ENCODE measurements around the gene ADGRL1. TPM values are rescaled to one million over a fixed set of nuclear protein-coding genes. Genes with fewer than 3 reads are reported as not detected.

Gene ADGRL1
- total RNA-seq, 2 experiments from 2014 or later: 22.2 to 23.9 TPM

DNA sequence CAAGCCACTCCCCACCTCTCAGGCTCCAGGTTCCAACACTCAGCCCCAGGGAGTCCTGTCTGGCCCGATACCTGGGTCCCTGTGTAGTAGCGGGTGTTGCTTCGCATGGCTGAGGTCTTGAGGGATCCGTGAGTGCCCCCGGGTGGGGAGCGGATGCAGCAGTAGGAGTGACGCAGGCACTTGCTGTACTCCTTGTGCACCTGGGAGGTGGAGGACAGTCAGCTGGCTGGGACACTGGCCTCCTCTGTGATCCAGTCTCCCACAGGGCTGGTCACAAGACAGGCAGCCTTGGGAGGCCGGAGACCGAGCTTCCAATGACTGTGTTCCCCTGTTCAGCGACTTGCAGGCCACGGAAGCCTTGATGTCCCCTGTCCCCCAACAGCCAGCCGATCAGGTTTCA, 53.3 kb downstream of the ADGRL1 start:
- H3K27ac Mint-ChIP-seq: peak overlapping the region; percentile 48
- H3K4me1 ChIP-seq (ENCODE audit: insufficient read depth, low read length): peaks cover 40% of the 10 kb centered on the region

DNA sequence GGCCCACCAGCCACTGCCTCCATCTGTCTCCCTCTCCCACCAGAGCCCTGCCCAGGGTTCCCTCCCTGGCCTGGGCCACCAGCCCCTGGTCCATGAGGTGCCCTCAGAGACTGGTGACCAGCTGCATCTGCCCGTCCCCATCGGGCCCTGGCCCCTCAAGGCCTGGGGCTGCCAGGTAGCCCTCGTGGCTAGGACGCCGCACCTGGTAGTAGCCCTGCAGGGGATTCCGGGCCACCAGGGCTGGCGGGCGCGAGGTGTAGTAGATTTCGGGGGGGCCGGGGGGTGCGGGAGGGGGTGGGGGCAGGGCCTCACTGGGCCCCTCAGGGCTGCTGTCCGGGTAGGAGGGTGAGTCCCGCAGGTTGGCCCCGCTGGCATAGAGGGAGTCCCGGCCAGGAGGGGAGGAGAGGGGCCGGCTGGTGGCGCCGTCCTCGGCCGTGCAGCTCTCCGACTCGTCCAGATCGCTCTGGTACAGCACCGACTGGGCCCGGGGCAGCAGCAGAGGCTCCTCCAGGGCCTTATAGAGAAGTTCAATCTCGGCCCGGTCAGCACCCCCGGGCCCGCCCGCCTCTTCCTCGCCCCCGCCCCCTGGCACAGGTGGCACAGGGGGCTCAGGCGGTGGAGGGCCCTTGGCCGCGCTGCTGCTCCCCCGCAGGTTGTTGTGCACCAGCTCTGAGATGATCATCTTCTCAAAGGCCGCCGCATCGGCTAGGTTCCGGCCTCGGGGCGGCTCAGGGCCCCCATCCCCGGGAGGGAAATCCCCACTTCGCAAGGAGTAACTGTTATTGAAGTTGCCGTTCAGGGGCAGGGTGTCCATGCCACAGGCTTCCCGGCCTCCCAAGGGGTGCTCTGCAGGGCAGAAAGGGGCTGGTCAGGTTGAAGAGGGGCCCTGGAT, 55.0 kb downstream of the ADGRL1 start:
- H3K36me3 ChIP-seq (ENCODE audit: insufficient read depth, low read length): peaks cover 15% of the 10 kb centered on the region
- Mint-ChIP-seq H3K36me3 (ENCODE audit: low read depth) (peaks cover 23% of the 10 kb centered on the region), H3K9me3 (no peaks in the 10 kb centered on the region), H3K4me1 (ENCODE audit: low read depth) (peaks cover 29% of the 10 kb centered on the region), H3K27me3 (no peaks in the 10 kb centered on the region), H3K27ac (peak overlapping the region; percentile 99), H3K4me3 (no peak overlapping the region)
- H3K27ac ChIP-seq (ENCODE audit: low read depth in 1 of 2, low read length in 2 of 2): peak overlapping the region; percentile 84 to 94
- POLR2A ChIA-PET: interaction anchor here (1.5 to 5.3 kb wide), 2 partner anchors 13 to 204 kb away, joined by 3 to 52 read pairs; partner anchors contain the start of gene ASF1B
- TF ChIP-seq, protein P1, sequence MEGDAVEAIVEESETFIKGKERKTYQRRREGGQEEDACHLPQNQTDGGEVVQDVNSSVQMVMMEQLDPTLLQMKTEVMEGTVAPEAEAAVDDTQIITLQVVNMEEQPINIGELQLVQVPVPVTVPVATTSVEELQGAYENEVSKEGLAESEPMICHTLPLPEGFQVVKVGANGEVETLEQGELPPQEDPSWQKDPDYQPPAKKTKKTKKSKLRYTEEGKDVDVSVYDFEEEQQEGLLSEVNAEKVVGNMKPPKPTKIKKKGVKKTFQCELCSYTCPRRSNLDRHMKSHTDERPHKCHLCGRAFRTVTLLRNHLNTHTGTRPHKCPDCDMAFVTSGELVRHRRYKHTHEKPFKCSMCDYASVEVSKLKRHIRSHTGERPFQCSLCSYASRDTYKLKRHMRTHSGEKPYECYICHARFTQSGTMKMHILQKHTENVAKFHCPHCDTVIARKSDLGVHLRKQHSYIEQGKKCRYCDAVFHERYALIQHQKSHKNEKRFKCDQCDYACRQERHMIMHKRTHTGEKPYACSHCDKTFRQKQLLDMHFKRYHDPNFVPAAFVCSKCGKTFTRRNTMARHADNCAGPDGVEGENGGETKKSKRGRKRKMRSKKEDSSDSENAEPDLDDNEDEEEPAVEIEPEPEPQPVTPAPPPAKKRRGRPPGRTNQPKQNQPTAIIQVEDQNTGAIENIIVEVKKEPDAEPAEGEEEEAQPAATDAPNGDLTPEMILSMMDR (IDR thresholded peaks at IDR 0.05): no peak
- DNase-seq: no peak
- intact Hi-C loops (cut with DNase I, micrococcal nuclease): no loop called here
- no peaks in the 10 kb centered on the region for H3K27me3 ChIP-seq (ENCODE audit: control insufficient read depth in 1 of 2, insufficient read depth in 2 of 2, low read length in 2 of 2)
- CTCF ChIA-PET: interaction anchor here (0.8 to 1.8 kb wide), 3 partner anchors 14 to 78 kb away, joined by 3 to 10 read pairs (median 3); partner anchors contain the start of gene ASF1B
- ATAC-seq (ENCODE audit: poor library complexity): no peak
- H3K4me3 ChIP-seq (ENCODE audit: low read length): no peak overlapping the region
- H3K9me3 ChIP-seq (ENCODE audit: control insufficient read depth in 1 of 2, insufficient read depth in 1 of 2, low read length in 2 of 2): no peaks in the 10 kb centered on the region
- peaks cover 40% of the 10 kb centered on the region for H3K4me1 ChIP-seq (ENCODE audit: insufficient read depth, low read length)

More for the DNA sequence above, 53.3 kb downstream of the ADGRL1 start:
- ATAC-seq (ENCODE audit: poor library complexity) (no peak), DNase-seq (no peak)
- POLR2A ChIA-PET: interaction anchor here (1.8 kb wide), 1 partner anchor 16 kb away, joined by 4 read pairs; the partner anchor contains the start of gene ASF1B
- CTCF ChIA-PET: no interaction called here
- Histone ChIP-seq H3K36me3 (ENCODE audit: insufficient read depth, low read length) (peaks cover 28% of the 10 kb centered on the region), H3K27me3 (ENCODE audit: control insufficient read depth in 1 of 2, insufficient read depth in 2 of 2, low read length in 2 of 2) (no peaks in the 10 kb centered on the region), H3K4me3 (ENCODE audit: low read length) (no peak overlapping the region), H3K27ac (ENCODE audit: low read depth in 1 of 2, low read length in 2 of 2) (no peak overlapping the region), H3K9me3 (ENCODE audit: control insufficient read depth in 1 of 2, insufficient read depth in 1 of 2, low read length in 2 of 2) (no peaks in the 10 kb centered on the region)
- Mint-ChIP-seq H3K4me1 (ENCODE audit: low read depth) (peaks cover 25% of the 10 kb centered on the region), H3K4me3 (no peak overlapping the region), H3K27me3 (no peaks in the 10 kb centered on the region), H3K9me3 (no peaks in the 10 kb centered on the region), H3K36me3 (ENCODE audit: low read depth) (peaks cover 33% of the 10 kb centered on the region)
- TF ChIP-seq, protein P1 (IDR thresholded peaks at IDR 0.05): no peak
- intact Hi-C loops (cut with DNase I, micrococcal nuclease): no loop called here

DNA sequence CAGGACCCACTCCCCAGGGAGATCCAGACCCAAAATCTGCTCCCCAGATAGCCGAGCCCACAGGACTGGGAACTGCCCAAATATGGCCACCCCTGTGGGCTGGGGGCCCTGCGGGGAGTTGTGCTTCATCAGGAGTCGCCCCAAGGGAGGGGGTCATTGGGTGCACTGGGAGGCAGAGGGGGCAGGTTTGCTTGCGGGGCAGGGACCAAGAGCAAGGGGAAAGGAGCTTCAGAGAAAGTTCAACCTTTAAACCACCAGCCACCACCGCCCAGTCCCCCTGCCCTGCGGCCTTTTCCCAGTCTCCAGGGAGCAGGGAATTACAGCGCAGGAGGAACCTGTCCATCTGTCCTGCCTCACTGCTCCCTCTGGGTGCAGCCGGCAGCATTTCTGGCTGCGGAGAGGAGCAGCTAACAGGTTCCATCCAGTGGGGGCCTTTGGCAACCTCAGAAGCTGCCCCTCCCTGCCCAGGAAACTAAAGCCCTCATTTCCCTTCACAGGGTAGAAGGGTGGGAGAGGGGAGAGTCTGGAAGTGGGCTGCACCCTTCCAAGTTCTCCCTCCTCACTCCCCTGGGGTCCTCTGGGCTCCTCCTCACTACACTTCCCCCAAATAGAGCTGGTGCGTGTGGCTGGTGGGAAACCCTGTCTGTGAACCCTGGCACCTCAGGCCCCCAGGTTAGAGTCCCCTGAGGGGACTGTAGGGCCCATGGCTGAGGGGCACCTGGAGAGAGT, 55.8 kb downstream of the ADGRL1 start:
- ChIA-PET POLR2A (interaction anchor here (0.6 to 5.3 kb wide), 4 partner anchors 12 to 205 kb away, joined by 3 to 52 read pairs (median 4); partner anchors contain the start of gene ASF1B), CTCF (interaction anchor here (0.8 to 1.8 kb wide), 4 partner anchors 13 to 139 kb away, joined by 3 to 10 read pairs (median 3); partner anchors contain the start of gene ASF1B)
- Histone ChIP-seq H3K4me3 (ENCODE audit: low read length) (peak overlapping the region; percentile 55), H3K36me3 (ENCODE audit: insufficient read depth, low read length) (peaks cover 10% of the 10 kb centered on the region), H3K4me1 (ENCODE audit: insufficient read depth, low read length) (peaks cover 40% of the 10 kb centered on the region), H3K9me3 (ENCODE audit: control insufficient read depth in 1 of 2, insufficient read depth in 1 of 2, low read length in 2 of 2) (no peaks in the 10 kb centered on the region), H3K27ac (ENCODE audit: low read depth in 1 of 2, low read length in 2 of 2) (peak overlapping the region; percentile 84 to 94), H3K27me3 (ENCODE audit: control insufficient read depth in 1 of 2, insufficient read depth in 2 of 2, low read length in 2 of 2) (no peaks in the 10 kb centered on the region)
- no peaks in the 10 kb centered on the region for H3K27me3 Mint-ChIP-seq
- ATAC-seq (ENCODE audit: poor library complexity) (peak; percentile 13), DNase-seq (peak in 3 of 14 experiments; percentile 30 to 44 (median 32))
- intact Hi-C loops (cut with DNase I, micrococcal nuclease): no loop called here
- H3K4me1 Mint-ChIP-seq (ENCODE audit: low read depth): peaks cover 37% of the 10 kb centered on the region
- TF ChIP-seq, protein P1 (IDR thresholded peaks at IDR 0.05): no peak
- peaks cover 23% of the 10 kb centered on the region for H3K36me3 Mint-ChIP-seq (ENCODE audit: low read depth)
- H3K4me3 Mint-ChIP-seq: peak overlapping the region; percentile 84
- peak overlapping the region; percentile 99 for H3K27ac Mint-ChIP-seq
- H3K9me3 Mint-ChIP-seq: no peaks in the 10 kb centered on the region

All from CD4-positive, alpha-beta T cell (primary cell).